IMR-90 (cell line): ENCODE data around the gene TAT. TPM values are rescaled to one million over a fixed set of nuclear protein-coding genes. Genes with fewer than 3 reads are reported as not detected.

ENCODE experiments used
- ATAC-seq: fragments of 200-7000 bp; cut with Tn5 transposase; 2 replicates; pipeline ENCODE4 v1.9.1; 2020; ENCODE audit warnings: low read depth, mild to moderate bottlenecking, moderate library complexity
- BruUV-seq: library from RNA; stranded (reverse); fragments of 400-500 nt; replicated peaks from 2 replicates; lab custom pipeline; 2021; lab: Mats Ljungman, UMichigan
- CTCF ChIA-PET: fragments of 300-600 bp; formaldehyde crosslinking; extraction: SDS; loops from one replicate; lab custom pipeline; 2021; ENCODE audit warnings: antibody characterized with exemption; lab: Yijun Ruan, JAX
- POLR2A ChIA-PET: fragments of 300-600 bp; sonication (Branson Sonifier 250); formaldehyde crosslinking; loops from one replicate; lab custom pipeline; 2022; ENCODE audit warnings: antibody characterized with exemption; ENCODE audit not compliant: unreplicated experiment; lab: Charles Lee
- DNase-seq: peaks from one replicate; pipeline ENCODE4 v3.0.0; 2013
- H2AFZ ChIP-seq: replicated peaks from 2 replicates; pipeline ENCODE3; 2013; ENCODE audit warnings: low read length, mild to moderate bottlenecking; ENCODE audit not compliant: poor library complexity
- H2AK5ac ChIP-seq: 2 replicates; pipeline ENCODE4 v1.6.1; 2013; ENCODE audit warnings: low read depth, low read length, inconsistent platforms
- H2AK9ac ChIP-seq: replicated peaks from 2 replicates; pipeline ENCODE3; 2013; ENCODE audit warnings: mild to moderate bottlenecking, low read depth, low read length, moderate library complexity; ENCODE audit not compliant: poor library complexity
- H2BK120ac ChIP-seq: 2 replicates; pipeline ENCODE4 v1.6.1; 2013; ENCODE audit warnings: low read depth, low read length, inconsistent platforms
- H2BK15ac ChIP-seq: 3 replicates; pipeline ENCODE4 v1.6.1; 2013; ENCODE audit warnings: low read depth, low read length, inconsistent platforms
- H2BK20ac ChIP-seq: 2 replicates; pipeline ENCODE4 v1.6.1; 2013; ENCODE audit warnings: low read depth, mild to moderate bottlenecking, inconsistent platforms, low read length, moderate library complexity
- H2BK5ac ChIP-seq: 2 replicates; pipeline ENCODE4 v1.6.1; 2013; ENCODE audit warnings: mild to moderate bottlenecking, low read depth, low read length, inconsistent platforms; ENCODE audit not compliant: poor library complexity, severe bottlenecking
- H3K14ac ChIP-seq: replicated peaks from 2 replicates; pipeline ENCODE4 v1.6.1; 2013; ENCODE audit warnings: low read depth, low read length, inconsistent platforms
- H3K18ac ChIP-seq: 2 replicates; pipeline ENCODE4 v1.6.1; 2013; ENCODE audit warnings: low read depth, low read length, control low read depth
- H3K23ac ChIP-seq: 2 replicates; pipeline ENCODE4 v1.6.1; 2013; ENCODE audit warnings: low read depth, low read length, inconsistent platforms
- H3K27ac ChIP-seq: 2 replicates; pipeline ENCODE4 v1.5.1; 2013; ENCODE audit warnings: mild to moderate bottlenecking, control low read depth, low read length; ENCODE audit not compliant: insufficient read depth
- H3K27me3 ChIP-seq: 2 replicates; pipeline ENCODE4 v1.6.1; 2013; ENCODE audit warnings: low read length; ENCODE audit not compliant: control insufficient read depth, insufficient read depth
- H3K36me3 ChIP-seq: 2 replicates; pipeline ENCODE4 v1.6.1; 2013; ENCODE audit warnings: low read length, mixed read lengths; ENCODE audit not compliant: control insufficient read depth, insufficient read depth
- H3K4ac ChIP-seq: 2 replicates; pipeline ENCODE4 v1.6.1; 2013; ENCODE audit warnings: low read depth, low read length, inconsistent platforms
- H3K4me1 ChIP-seq: 2 replicates; pipeline ENCODE4 v1.6.1; 2013; ENCODE audit warnings: low read length, mixed read lengths; ENCODE audit not compliant: control insufficient read depth, insufficient read depth
- H3K4me2 ChIP-seq: 2 replicates; pipeline ENCODE4 v1.6.1; 2013; ENCODE audit warnings: low read depth, mild to moderate bottlenecking, control low read depth, low read length, moderate library complexity
- H3K4me3 ChIP-seq: 2 replicates; pipeline ENCODE4 v1.5.1; 2013; ENCODE audit warnings: low read depth, mild to moderate bottlenecking, control low read depth, low read length, moderate library complexity; ENCODE audit not compliant: insufficient read depth
- H3K56ac ChIP-seq: 2 replicates; pipeline ENCODE4 v1.6.1; 2013; ENCODE audit warnings: low read length, inconsistent platforms; ENCODE audit not compliant: insufficient read depth; ENCODE audit errors: extremely low read depth
- H3K79me1 ChIP-seq, 2 experiments: 2 replicates each; pipeline ENCODE4 v1.6.1; 2013; ENCODE audit warnings: low read length in 2 of 2, inconsistent platforms in 1 of 2, low read depth in 1 of 2
- H3K9ac ChIP-seq: 2 replicates; pipeline ENCODE4 v1.6.1; 2013; ENCODE audit warnings: low read depth, low read length, control low read depth
- H3K9me1 ChIP-seq: 2 replicates; pipeline ENCODE4 v1.6.1; 2013; ENCODE audit warnings: low read length, inconsistent platforms; ENCODE audit not compliant: insufficient read depth
- H3K9me3 ChIP-seq: 2 replicates; pipeline ENCODE4 v1.6.1; 2013; ENCODE audit warnings: low read length; ENCODE audit not compliant: control insufficient read depth, insufficient read depth
- H4K20me1 ChIP-seq: 2 replicates; pipeline ENCODE4 v1.6.1; 2013; ENCODE audit warnings: low read length, inconsistent platforms; ENCODE audit not compliant: insufficient read depth
- H4K5ac ChIP-seq: 2 replicates; pipeline ENCODE4 v1.6.1; 2013; ENCODE audit warnings: mild to moderate bottlenecking, low read depth, low read length, control low read depth
- H4K8ac ChIP-seq, 2 experiments: 2 replicates each; pipeline ENCODE4 v1.6.1; 2013; ENCODE audit warnings: low read depth in 2 of 2, low read length in 2 of 2, control low read depth in 1 of 2, inconsistent platforms in 1 of 2
- H4K91ac ChIP-seq: 2 replicates; pipeline ENCODE4 v1.6.1; 2013; ENCODE audit warnings: low read depth, low read length, inconsistent platforms; ENCODE audit not compliant: insufficient read depth
- CHD1 ChIP-seq: IDR thresholded peaks from 2 replicates; pipeline ENCODE4 v1.6.1; 2012; ENCODE audit warnings: low read depth, low read length, improper control_type of control experiment
- CTCF ChIP-seq: conservative IDR thresholded peaks from 2 replicates; pipeline ENCODE4 v1.5.1; 2012; ENCODE audit warnings: mild to moderate bottlenecking, low read depth, low read length, improper control_type of control experiment
- ELK1 ChIP-seq: fragments of 150-350 bp; IDR thresholded peaks from 2 replicates; pipeline ENCODE4 v1.6.1; 2016; ENCODE audit warnings: low read depth, mild to moderate bottlenecking, low read length, moderate library complexity, borderline replicate concordance
- FOS ChIP-seq: fragments of 150-350 bp; IDR thresholded peaks from 2 replicates; pipeline ENCODE4 v1.6.1; 2016; ENCODE audit warnings: low read depth, low read length
- MAZ ChIP-seq: IDR thresholded peaks from 2 replicates; pipeline ENCODE4 v1.6.1; 2012; ENCODE audit warnings: low read depth, mild to moderate bottlenecking, low read length, improper control_type of control experiment, moderate library complexity, borderline replicate concordance
- NFE2L2 ChIP-seq: fragments of 150-350 bp; IDR thresholded peaks from 2 replicates; pipeline ENCODE4 v1.6.1; 2016; ENCODE audit warnings: low read depth, mild to moderate bottlenecking, low read length
- RAD21 ChIP-seq: IDR thresholded peaks from 2 replicates; pipeline ENCODE4 v1.6.1; 2012; ENCODE audit warnings: low read length, improper control_type of control experiment
- RCOR1 ChIP-seq: IDR thresholded peaks from 2 replicates; pipeline ENCODE4 v1.6.1; 2012; ENCODE audit warnings: mild to moderate bottlenecking, low read length, improper control_type of control experiment; ENCODE audit not compliant: insufficient replicate concordance
- SMC3 ChIP-seq: fragments of 150-350 bp; IDR thresholded peaks from 2 replicates; pipeline ENCODE4 v1.6.1; 2016; ENCODE audit warnings: low read depth, mild to moderate bottlenecking, antibody characterized with exemption, low read length, moderate library complexity
- WGBS, 2 experiments: methylation state at CpG; one replicate each; pipeline versions ENCODE4 v1.1.5 to v1.1.7; 2013; ENCODE audit warnings: missing lambda C conversion rate in 2 of 2; ENCODE audit not compliant: insufficient read length in 1 of 2; ENCODE audit errors: extremely low coverage in 2 of 2; 5-methylcytosine and 5-hydroxymethylcytosine counted together
- dilution Hi-C: fragments of 300-500 bp; cut with HindIII; formaldehyde crosslinking; loops from one replicate; pipeline ENCODE4 v1.14.3; 2018; ENCODE audit warnings: low sequenced_read_pairs; ENCODE audit not compliant: unreplicated experiment
- in situ Hi-C: fragments of 300-500 bp; cut with MboI; formaldehyde crosslinking; loops from 3 replicates; pipeline ENCODE4 v1.14.3; 2019; ENCODE audit warnings: low sequenced_read_pairs, inconsistent platforms, mixed read lengths
- intact Hi-C: fragments of 100-400 bp; cut with micrococcal nuclease; formaldehyde crosslinking; loops from 2 replicates; pipeline ENCODE4 v1.10.0; 2022
- polyA plus RNA-seq, 3 experiments: library from polyadenylated mRNA; depleted of rRNA; stranded (reverse); fragments of >200 nt; gene quantifications; 2 replicates each; pipeline ENCODE4 v1.2.3, GENCODE V29; 2012; ENCODE audit warnings: low replicate concordance in 1 of 3
- total RNA-seq: library from RNA; depleted of rRNA; stranded (reverse); fragments of >200 nt; gene quantifications from 2 replicates; pipeline ENCODE4 v1.2.3, GENCODE V29; 2012

The TAT gene
- total and polyA plus RNA-seq, 2 of the 4 experiments (the other 2 are of a cell fraction): not detected

- H3K4ac ChIP-seq: no peak overlapping the region
- H3K79me1 ChIP-seq: no peaks in the 10 kb centered on the region
- H3K14ac ChIP-seq: no peak overlapping the region
- no peak overlapping the region for H3K27ac ChIP-seq
- in situ Hi-C loops: no loop called here
- H3K9me3 ChIP-seq: no peaks in the 10 kb centered on the region
- H3K9me1 ChIP-seq: no peaks in the 10 kb centered on the region
- H4K20me1 ChIP-seq: no peaks in the 10 kb centered on the region
- no peak overlapping the region for H4K5ac ChIP-seq
- ATAC-seq: peak; percentile 87
- no peak overlapping the region for H3K4me3 ChIP-seq
- H3K23ac ChIP-seq: no peak overlapping the region
- no peak overlapping the region for H4K8ac ChIP-seq
- no peak overlapping the region for H4K91ac ChIP-seq
- H3K27me3 ChIP-seq: no peaks in the 10 kb centered on the region
- WGBS, 2 experiments: 26% methylated on average over 3 of the region's 6 CpGs; no CpG with 5 or more reads in 1 of the 2 experiments
- no peak overlapping the region for H3K56ac ChIP-seq
- H3K36me3 ChIP-seq: no peaks in the 10 kb centered on the region
- H2AK5ac ChIP-seq: no peak overlapping the region
- no TSS peak for BruUV-seq
- peak overlapping the region; percentile 46 for H2AFZ ChIP-seq
- H2BK15ac ChIP-seq: no peak overlapping the region
- H2BK20ac ChIP-seq: no peak overlapping the region
- POLR2A ChIA-PET: no interaction called here
- H3K4me2 ChIP-seq: no peak overlapping the region
- H2BK120ac ChIP-seq: no peak overlapping the region
- no peak overlapping the region for H2AK9ac ChIP-seq
- no peak overlapping the region for H3K18ac ChIP-seq
- no peak overlapping the region for H3K9ac ChIP-seq
- no peaks in the 10 kb centered on the region for H3K4me1 ChIP-seq
- CTCF ChIA-PET: interaction anchor here (1.0 kb wide), 1 partner anchor 74 kb away, joined by 3 read pairs; no protein-coding TSS in a partner anchor
- dilution Hi-C loops: no loop called here
- intact Hi-C loops: loop anchor here (1.0 kb wide), 1 partner anchor 125 kb away; no protein-coding TSS in a partner anchor
- no peak overlapping the region for H2BK5ac ChIP-seq
- peak; percentile 41 for DNase-seq
- TF ChIP-seq ELK1 (no peak), MAZ (no peak), CTCF (peak; percentile 49), NFE2L2 (no peak), RAD21 (peak; percentile 50), RCOR1 (no peak), SMC3 (peak; percentile 32; the same call in 1 of the 2 replicates), CHD1 (no peak), FOS (no peak)
Measured at GRCh38 chr16:71537643-71538042, 39.2 kb downstream of the TAT start.
